Rectal smooth muscle tissue (tissue), 1 donor: ENCODE measurements around the gene EOMES.

Experiments used
- H3K27ac ChIP-seq: one replicate; pipeline ENCODE4 v1.7.0; 2013; ENCODE audit warnings: low read depth, low read length, inconsistent platforms
- H3K27me3 ChIP-seq: one replicate; pipeline ENCODE4 v1.7.0; 2013; ENCODE audit warnings: low read length; ENCODE audit not compliant: control insufficient read depth, insufficient read depth
- H3K36me3 ChIP-seq: one replicate; pipeline ENCODE4 v1.7.0; 2013; ENCODE audit warnings: low read length; ENCODE audit not compliant: control insufficient read depth, insufficient read depth
- H3K4me1 ChIP-seq: one replicate; pipeline ENCODE4 v1.7.0; 2013; ENCODE audit warnings: low read length; ENCODE audit not compliant: control insufficient read depth, insufficient read depth
- H3K4me3 ChIP-seq: one replicate; pipeline ENCODE4 v1.7.0; 2013; ENCODE audit warnings: low read length
- H3K9ac ChIP-seq: one replicate; pipeline ENCODE4 v1.7.0; 2013; ENCODE audit warnings: low read length

Gene EOMES

GRCh38 chr3:27729325-27729724 is 7.2 kb upstream of the EOMES start:
- peaks cover 35% of the 10 kb centered on the region for H3K27me3 ChIP-seq
- no peaks in the 10 kb centered on the region for H3K36me3 ChIP-seq
- no peak overlapping the region for H3K4me3 ChIP-seq
- H3K9ac ChIP-seq, result no peak overlapping the region
- no peak overlapping the region for H3K27ac ChIP-seq
- no peaks in the 10 kb centered on the region for H3K4me1 ChIP-seq

- no peaks in the 10 kb centered on the region for H3K36me3 ChIP-seq
- H3K27me3 ChIP-seq, result peaks cover 43% of the 10 kb centered on the region
- no peaks in the 10 kb centered on the region for H3K4me1 ChIP-seq
- H3K27ac ChIP-seq, result no peak overlapping the region
- H3K4me3 ChIP-seq, result no peak overlapping the region
- no peak overlapping the region for H3K9ac ChIP-seq
Measured at GRCh38 chr3:27728195-27729087, 6.3 kb upstream of the EOMES start.

DNA sequence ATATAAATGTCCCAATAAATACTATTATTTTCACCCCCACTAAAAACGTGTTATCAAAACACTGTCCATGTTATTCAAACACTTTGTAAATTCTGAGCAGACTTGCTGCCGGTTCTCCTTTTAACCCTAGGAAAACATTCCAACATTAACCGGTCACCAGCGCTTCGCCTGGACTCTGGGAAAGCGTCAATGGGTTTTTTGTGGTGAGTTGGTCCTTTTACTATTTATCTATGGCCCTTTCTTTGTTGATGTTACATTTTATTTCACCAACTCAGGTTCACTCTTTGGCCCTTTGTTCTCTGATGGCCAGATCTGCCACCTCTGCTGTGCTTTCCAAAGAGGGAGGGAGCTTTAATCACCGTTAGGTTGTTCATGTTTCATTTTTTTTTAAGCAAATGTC is 4.1 kb upstream of the EOMES start:
- H3K36me3 ChIP-seq, result no peaks in the 10 kb centered on the region
- H3K9ac ChIP-seq, result no peak overlapping the region
- peaks cover 51% of the 10 kb centered on the region for H3K27me3 ChIP-seq
- H3K27ac ChIP-seq, result no peak overlapping the region
- H3K4me3 ChIP-seq, result no peak overlapping the region
- H3K4me1 ChIP-seq, result no peaks in the 10 kb centered on the region

- H3K4me1 ChIP-seq, result no peaks in the 10 kb centered on the region
- H3K9ac ChIP-seq, result no peak overlapping the region
- no peaks in the 10 kb centered on the region for H3K36me3 ChIP-seq
- H3K27ac ChIP-seq, result no peak overlapping the region
- H3K4me3 ChIP-seq, result no peak overlapping the region
- peaks cover 49% of the 10 kb centered on the region for H3K27me3 ChIP-seq
Measured at GRCh38 chr3:27724459-27725197, 2.5 kb upstream of the EOMES start.

DNA sequence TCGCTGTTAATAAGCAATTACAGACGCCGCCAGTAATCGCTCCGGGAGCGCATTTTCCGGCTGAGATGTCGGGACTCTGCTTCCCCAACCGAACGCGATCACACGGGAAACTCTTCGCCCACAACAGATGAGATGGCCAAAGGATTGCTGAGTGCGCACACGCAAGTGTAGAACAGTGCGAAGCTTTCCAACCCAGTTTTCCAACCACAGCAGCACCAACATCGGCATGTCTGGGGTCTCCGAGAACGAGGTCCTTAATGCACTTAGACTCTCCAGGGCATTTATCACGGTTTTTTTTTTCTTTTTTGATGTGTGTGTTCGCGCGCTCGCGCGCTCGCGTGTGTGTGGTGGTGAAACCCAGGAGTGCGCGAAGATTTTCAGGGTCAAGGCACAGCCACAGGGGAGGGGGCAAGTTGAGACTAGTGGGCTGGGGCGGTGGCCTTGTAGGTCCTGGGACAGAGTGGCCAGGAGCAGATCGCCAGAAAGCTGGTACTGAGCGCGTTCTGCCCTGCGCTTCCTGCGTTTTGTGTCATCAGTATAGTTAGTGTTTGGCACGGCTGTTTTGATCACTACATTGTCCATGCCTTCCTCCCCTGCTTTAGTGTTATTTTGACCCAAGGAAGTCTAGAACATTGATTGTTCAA is 1.8 kb upstream of the EOMES start:
- H3K9ac ChIP-seq, result no peak overlapping the region

GRCh38 chr3:27723456-27723814 is 1.3 kb upstream of the EOMES start:
- Histone ChIP-seq H3K4me3 (peak overlapping the region; percentile 6), H3K27ac (no peak overlapping the region), H3K27me3 (peaks cover 39% of the 10 kb centered on the region), H3K4me1 (no peaks in the 10 kb centered on the region), H3K36me3 (no peaks in the 10 kb centered on the region), H3K9ac (no peak overlapping the region)

More for the DNA sequence above, 1.8 kb upstream of the EOMES start:
- no peak overlapping the region for H3K27ac ChIP-seq
- no peaks in the 10 kb centered on the region for H3K4me1 ChIP-seq
- no peaks in the 10 kb centered on the region for H3K36me3 ChIP-seq
- H3K4me3 ChIP-seq, result peak overlapping the region; percentile 6
- peaks cover 43% of the 10 kb centered on the region for H3K27me3 ChIP-seq

GRCh38 chr3:27723001-27723445 is 900 bp upstream of the EOMES start:
- peaks cover 39% of the 10 kb centered on the region for H3K27me3 ChIP-seq

DNA sequence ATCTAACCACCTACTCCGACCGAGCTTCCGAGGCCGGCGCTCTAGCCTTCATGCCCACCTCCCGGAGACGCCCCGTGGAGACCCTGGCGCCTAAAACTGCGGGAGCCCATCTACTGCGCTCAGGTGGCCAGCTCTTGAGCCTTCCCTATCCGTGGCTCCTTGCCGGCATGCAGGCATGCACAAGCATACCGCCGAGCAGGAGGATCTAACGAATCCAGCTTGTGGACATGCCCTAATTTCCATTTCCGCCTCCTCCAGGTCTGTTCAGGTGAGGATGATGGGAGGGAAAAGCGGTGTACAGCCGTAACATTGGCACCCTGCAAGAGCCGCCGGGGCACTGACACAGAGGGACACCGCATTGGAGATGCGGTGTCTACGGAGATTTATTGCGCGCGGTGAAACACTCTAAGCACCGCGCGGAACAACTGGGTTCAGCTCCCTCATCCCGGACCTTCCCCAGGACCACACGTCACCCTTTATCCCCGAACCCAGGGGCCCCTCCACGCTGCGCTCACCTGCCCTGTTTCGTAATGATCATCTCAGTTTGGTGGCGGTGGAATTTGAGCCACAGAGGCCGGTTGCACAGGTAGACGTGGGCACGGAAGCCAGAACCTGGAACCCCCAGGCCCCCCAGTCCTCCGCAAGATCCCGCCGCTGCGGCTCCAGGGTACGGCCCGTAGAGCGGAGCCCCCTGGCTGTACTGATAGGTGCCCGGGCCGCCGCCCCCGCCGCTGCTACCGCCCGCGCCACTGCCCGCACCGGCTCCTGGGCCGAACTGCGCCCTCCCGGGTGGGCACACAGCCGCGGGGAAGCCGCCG is 1.0 kb downstream of the EOMES start:
- no peak overlapping the region for H3K27ac ChIP-seq
- H3K27me3 ChIP-seq, result peaks cover 29% of the 10 kb centered on the region
- no peak overlapping the region for H3K9ac ChIP-seq
- peak overlapping the region; percentile 49 for H3K4me3 ChIP-seq
- no peaks in the 10 kb centered on the region for H3K36me3 ChIP-seq
- H3K4me1 ChIP-seq, result no peaks in the 10 kb centered on the region

More at GRCh38 chr3:27723001-27723445, 900 bp upstream of the EOMES start:
- Histone ChIP-seq H3K9ac (no peak overlapping the region), H3K4me1 (no peaks in the 10 kb centered on the region), H3K27ac (no peak overlapping the region), H3K4me3 (peak overlapping the region; percentile 6), H3K36me3 (no peaks in the 10 kb centered on the region)

- Histone ChIP-seq H3K4me1 (no peaks in the 10 kb centered on the region), H3K4me3 (no peak overlapping the region), H3K36me3 (no peaks in the 10 kb centered on the region), H3K27ac (no peak overlapping the region), H3K27me3 (peaks cover 36% of the 10 kb centered on the region), H3K9ac (no peak overlapping the region)
Measured at GRCh38 chr3:27719314-27720003, 2.7 kb downstream of the EOMES start.

DNA sequence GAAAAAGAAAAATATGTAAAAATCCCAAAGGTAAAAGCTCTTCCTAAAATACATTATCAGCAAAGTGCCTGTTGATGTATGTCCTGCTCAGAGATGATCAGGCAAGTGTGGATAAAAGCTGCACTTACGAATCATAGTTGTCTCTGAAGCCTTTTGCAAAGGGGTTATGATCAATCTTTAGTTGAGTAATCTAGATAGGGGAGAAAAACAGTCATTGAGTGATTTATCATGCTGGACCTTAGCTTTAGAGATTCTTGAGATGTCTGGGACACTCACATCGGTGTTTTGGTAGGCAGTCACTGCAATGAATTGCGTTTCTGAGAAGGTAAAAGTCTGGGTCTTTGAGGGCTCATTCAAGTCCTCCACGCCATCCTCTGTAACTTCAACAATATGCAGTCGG is 3.7 kb downstream of the EOMES start:
- Histone ChIP-seq H3K36me3 (no peaks in the 10 kb centered on the region), H3K27me3 (peaks cover 35% of the 10 kb centered on the region), H3K4me3 (no peak overlapping the region), H3K9ac (no peak overlapping the region), H3K27ac (no peak overlapping the region), H3K4me1 (peaks cover 3% of the 10 kb centered on the region)

GRCh38 chr3:27717200-27717852 is 4.8 kb downstream of the EOMES start:
- Histone ChIP-seq H3K27me3 (peaks cover 31% of the 10 kb centered on the region), H3K36me3 (no peaks in the 10 kb centered on the region), H3K4me3 (no peak overlapping the region), H3K4me1 (peaks cover 3% of the 10 kb centered on the region), H3K27ac (no peak overlapping the region), H3K9ac (no peak overlapping the region)
